A673 (cell line): Measurements from ENCODE around the gene RAB9B. TPM values are rescaled to one million over a fixed set of nuclear protein-coding genes. Genes with fewer than 3 reads are reported as not detected.

Experiments used
- BruUV-seq: library from RNA; stranded (reverse); fragments of 400-500 nt; replicated peaks from 2 replicates; lab custom pipeline; 2021; lab: Mats Ljungman, UMichigan
- CTCF ChIA-PET: fragments of 300-600 bp; sonication (Branson Sonifier 250); formaldehyde crosslinking; loops from one replicate; lab custom pipeline; 2022; ENCODE audit warnings: antibody characterized with exemption; lab: Charles Lee
- POLR2A ChIA-PET: fragments of 300-600 bp; sonication (Branson Sonifier 250); formaldehyde crosslinking; loops from one replicate; lab custom pipeline; 2022; ENCODE audit warnings: antibody characterized with exemption; ENCODE audit not compliant: low non-redundant PET; lab: Charles Lee
- DNase-seq: peaks from one replicate; pipeline ENCODE4 v3.0.0-alpha.2; 2015; ENCODE audit warnings: low spot score
- H3K27ac ChIP-seq: fragments of 200-600 bp; sonication (generic); 2 replicates; pipeline ENCODE4 v1.5.1; 2016; ENCODE audit warnings: mixed run types, low read depth, mild to moderate bottlenecking, mixed read lengths, antibody characterized with exemption, low read length; ENCODE audit not compliant: poor library complexity, severe bottlenecking
- H3K27me3 ChIP-seq: fragments of 200-600 bp; sonication (generic); replicated peaks from 2 replicates; pipeline ENCODE4 v1.6.1; 2017; ENCODE audit warnings: mixed run types, low read depth, mild to moderate bottlenecking, mixed read lengths, antibody characterized with exemption, low read length; ENCODE audit not compliant: insufficient read depth, poor library complexity
- H3K36me3 ChIP-seq: fragments of 200-600 bp; sonication (generic); 2 replicates; pipeline ENCODE4 v1.6.1; 2016; ENCODE audit warnings: mixed run types, mild to moderate bottlenecking, mixed read lengths, antibody characterized with exemption, low read length; ENCODE audit not compliant: insufficient read depth, poor library complexity, severe bottlenecking
- H3K4me1 ChIP-seq: fragments of 200-600 bp; sonication (generic); 2 replicates; pipeline ENCODE4 v1.6.1; 2017; ENCODE audit warnings: mixed run types, mild to moderate bottlenecking, mixed read lengths, antibody characterized with exemption, low read length; ENCODE audit not compliant: insufficient read depth, poor library complexity, severe bottlenecking
- H3K4me3 ChIP-seq: fragments of 200-600 bp; sonication (generic); 2 replicates; pipeline ENCODE4 v1.5.1; 2016; ENCODE audit warnings: low read depth, mixed run types, mild to moderate bottlenecking, mixed read lengths, low read length; ENCODE audit not compliant: poor library complexity, severe bottlenecking
- H3K9me3 ChIP-seq: fragments of 200-600 bp; sonication (generic); 2 replicates; pipeline ENCODE4 v1.6.1; 2016; ENCODE audit warnings: mixed run types, low read depth, mild to moderate bottlenecking, mixed read lengths, antibody characterized with exemption, low read length; ENCODE audit not compliant: poor library complexity, severe bottlenecking
- CTCF ChIP-seq: fragments of 300-800, 200-600 bp; sonication (generic); conservative IDR thresholded peaks from 2 replicates; pipeline ENCODE4 v1.5.1; 2017; ENCODE audit warnings: low read depth, mild to moderate bottlenecking, antibody characterized with exemption, low read length, moderate library complexity, mixed read lengths
- EZH2 ChIP-seq: fragments of 200-600 bp; sonication (generic); IDR thresholded peaks from 2 replicates; pipeline ENCODE4 v1.6.1; 2017; ENCODE audit warnings: borderline replicate concordance, low read depth, mild to moderate bottlenecking, mixed read lengths, antibody characterized with exemption, low read length; ENCODE audit not compliant: poor library complexity, severe bottlenecking
- intact Hi-C: fragments of 100-400 bp; cut with micrococcal nuclease; formaldehyde crosslinking; loops from one replicate; pipeline ENCODE4 v1.10.0; 2022; ENCODE audit not compliant: unreplicated experiment
- total RNA-seq: library from RNA; stranded (reverse); gene quantifications from 2 replicates; pipeline ENCODE4 v1.2.3, GENCODE V29; 2021

RAB9B gene
- total RNA-seq, 1 experiment from 2014 or later: 0.67 TPM

- TF ChIP-seq CTCF (no peak), EZH2 (no peak)
Measured at GRCh38 chrX:103861200-103861599, 29.1 kb upstream of the RAB9B start.

GRCh38 chrX:103849558-103849957, 17.5 kb upstream of the RAB9B start:
- Histone ChIP-seq H3K36me3 (no peaks in the 10 kb centered on the region), H3K4me1 (no peaks in the 10 kb centered on the region), H3K4me3 (no peak overlapping the region), H3K9me3 (no peaks in the 10 kb centered on the region), H3K27me3 (no peaks in the 10 kb centered on the region), H3K27ac (no peak overlapping the region)
- TF ChIP-seq EZH2: no peak
- no peak for TF ChIP-seq CTCF
- ChIA-PET CTCF (no interaction called here), POLR2A (no interaction called here)
- BruUV-seq: no TSS peak
- intact Hi-C loops: loop anchor here (5.0 kb wide), 2 partner anchors 163 to 423 kb away; partner anchors contain the start of gene H2BW1
- DNase-seq: peak; percentile 5

More at GRCh38 chrX:103861200-103861599, 29.1 kb upstream of the RAB9B start:
- no TSS peak for BruUV-seq
- intact Hi-C loops: no loop called here
- Histone ChIP-seq H3K27me3 (no peaks in the 10 kb centered on the region), H3K9me3 (no peaks in the 10 kb centered on the region), H3K27ac (no peak overlapping the region), H3K36me3 (no peaks in the 10 kb centered on the region), H3K4me3 (no peak overlapping the region), H3K4me1 (no peaks in the 10 kb centered on the region)
- POLR2A ChIA-PET: no interaction called here
- no peak for DNase-seq
- CTCF ChIA-PET: no interaction called here

- Histone ChIP-seq H3K4me3 (no peak overlapping the region), H3K27me3 (no peaks in the 10 kb centered on the region), H3K4me1 (no peaks in the 10 kb centered on the region), H3K27ac (no peak overlapping the region), H3K9me3 (no peaks in the 10 kb centered on the region), H3K36me3 (no peaks in the 10 kb centered on the region)
- POLR2A ChIA-PET: no interaction called here
- no TSS peak for BruUV-seq
- CTCF ChIA-PET: no interaction called here
- intact Hi-C loops: loop anchor here (5.0 kb wide), 2 partner anchors 165 to 425 kb away; partner anchors contain the start of gene H2BW1
- no peak for DNase-seq
- TF ChIP-seq CTCF (no peak), EZH2 (no peak)
Measured at GRCh38 chrX:103847174-103847870, 15.3 kb upstream of the RAB9B start.
